GM18517 (cell line): ENCODE measurements around the gene OGFOD3.
"Not testable (repeated sequence)": the region's sequence is repeated elsewhere in the genome, so short reads cannot be mapped to it uniquely, and the experiment has no call there.

Experiments
- ATAC-seq: cut with Tn5 transposase; IDR thresholded peaks from one replicate; pipeline ENCODE4 v1.9.1; 2021; ENCODE audit warnings: mild to moderate bottlenecking, moderate library complexity; ENCODE audit not compliant: unreplicated experiment

The OGFOD3 gene

GRCh38 chr17:82418001-82418986, at the start of gene OGFOD3, which contains the start of gene HEXD:
TSS of gene OGFOD3 (minus strand) at chr17:82418586. CDS start at chr17:82418485, 101 bp downstream.
TSS of gene HEXD (plus strand) at chr17:82418347. CDS start at chr17:82419800, 1,453 bp downstream.
- peak; percentile 73 for ATAC-seq

GRCh38 chr17:82465023-82465603, 46.7 kb upstream of the OGFOD3 start:
- no peak for ATAC-seq

GRCh38 chr17:82464567-82464929, 46.2 kb upstream of the OGFOD3 start:
- no peak for ATAC-seq

- no peak for ATAC-seq
Measured at GRCh38 chr17:82463925-82464566, 45.7 kb upstream of the OGFOD3 start.

GRCh38 chr17:82463391-82463790, 45.0 kb upstream of the OGFOD3 start:
- ATAC-seq, result no peak

- no peak for ATAC-seq
Measured at GRCh38 chr17:82461827-82462524, 43.6 kb upstream of the OGFOD3 start.

- not testable (repeated sequence) for ATAC-seq
Measured at GRCh38 chr17:82459936-82460335, 41.5 kb upstream of the OGFOD3 start.

GRCh38 chr17:82458885-82459424, 40.6 kb upstream of the OGFOD3 start:
- no peak for ATAC-seq

- peak; percentile 89 for ATAC-seq
Measured at GRCh38 chr17:82458179-82458884, 39.9 kb upstream of the OGFOD3 start, which contains the start of gene NARF. TSS of gene NARF (plus strand) at chr17:82458741. CDS start at chr17:82458804, 63 bp downstream.

- ATAC-seq, result no peak
Measured at GRCh38 chr17:82457929-82458178, 39.5 kb upstream of the OGFOD3 start.

GRCh38 chr17:82457073-82457928, 38.9 kb upstream of the OGFOD3 start:
- no peak for ATAC-seq

- not testable (repeated sequence) for ATAC-seq
Measured at GRCh38 chr17:82453706-82454105, 35.3 kb upstream of the OGFOD3 start.

- not testable (repeated sequence) for ATAC-seq
Measured at GRCh38 chr17:82453151-82453550, 34.8 kb upstream of the OGFOD3 start.

GRCh38 chr17:82452162-82452561, 33.8 kb upstream of the OGFOD3 start:
- ATAC-seq, result no peak

GRCh38 chr17:82450357-82451106, 32.1 kb upstream of the OGFOD3 start, which contains the start of gene CYBC1:
TSS of gene CYBC1 (minus strand) at chr17:82450752. CDS start at chr17:82449254, 1,498 bp downstream.
- peak; percentile 40 for ATAC-seq

GRCh38 chr17:82449883-82450356, 31.5 kb upstream of the OGFOD3 start:
- no peak for ATAC-seq

- peak; percentile 54 for ATAC-seq
Measured at GRCh38 chr17:82449131-82449882, 30.9 kb upstream of the OGFOD3 start.
